ENCODE data around the gene LRBA.
"Not testable (repeated sequence)": the region's sequence is repeated elsewhere in the genome, so short reads cannot be mapped to it uniquely, and the experiment has no call there.

Gene LRBA, protein sequence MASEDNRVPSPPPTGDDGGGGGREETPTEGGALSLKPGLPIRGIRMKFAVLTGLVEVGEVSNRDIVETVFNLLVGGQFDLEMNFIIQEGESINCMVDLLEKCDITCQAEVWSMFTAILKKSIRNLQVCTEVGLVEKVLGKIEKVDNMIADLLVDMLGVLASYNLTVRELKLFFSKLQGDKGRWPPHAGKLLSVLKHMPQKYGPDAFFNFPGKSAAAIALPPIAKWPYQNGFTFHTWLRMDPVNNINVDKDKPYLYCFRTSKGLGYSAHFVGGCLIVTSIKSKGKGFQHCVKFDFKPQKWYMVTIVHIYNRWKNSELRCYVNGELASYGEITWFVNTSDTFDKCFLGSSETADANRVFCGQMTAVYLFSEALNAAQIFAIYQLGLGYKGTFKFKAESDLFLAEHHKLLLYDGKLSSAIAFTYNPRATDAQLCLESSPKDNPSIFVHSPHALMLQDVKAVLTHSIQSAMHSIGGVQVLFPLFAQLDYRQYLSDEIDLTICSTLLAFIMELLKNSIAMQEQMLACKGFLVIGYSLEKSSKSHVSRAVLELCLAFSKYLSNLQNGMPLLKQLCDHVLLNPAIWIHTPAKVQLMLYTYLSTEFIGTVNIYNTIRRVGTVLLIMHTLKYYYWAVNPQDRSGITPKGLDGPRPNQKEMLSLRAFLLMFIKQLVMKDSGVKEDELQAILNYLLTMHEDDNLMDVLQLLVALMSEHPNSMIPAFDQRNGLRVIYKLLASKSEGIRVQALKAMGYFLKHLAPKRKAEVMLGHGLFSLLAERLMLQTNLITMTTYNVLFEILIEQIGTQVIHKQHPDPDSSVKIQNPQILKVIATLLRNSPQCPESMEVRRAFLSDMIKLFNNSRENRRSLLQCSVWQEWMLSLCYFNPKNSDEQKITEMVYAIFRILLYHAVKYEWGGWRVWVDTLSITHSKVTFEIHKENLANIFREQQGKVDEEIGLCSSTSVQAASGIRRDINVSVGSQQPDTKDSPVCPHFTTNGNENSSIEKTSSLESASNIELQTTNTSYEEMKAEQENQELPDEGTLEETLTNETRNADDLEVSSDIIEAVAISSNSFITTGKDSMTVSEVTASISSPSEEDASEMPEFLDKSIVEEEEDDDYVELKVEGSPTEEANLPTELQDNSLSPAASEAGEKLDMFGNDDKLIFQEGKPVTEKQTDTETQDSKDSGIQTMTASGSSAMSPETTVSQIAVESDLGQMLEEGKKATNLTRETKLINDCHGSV (N-terminal part only)

DNA sequence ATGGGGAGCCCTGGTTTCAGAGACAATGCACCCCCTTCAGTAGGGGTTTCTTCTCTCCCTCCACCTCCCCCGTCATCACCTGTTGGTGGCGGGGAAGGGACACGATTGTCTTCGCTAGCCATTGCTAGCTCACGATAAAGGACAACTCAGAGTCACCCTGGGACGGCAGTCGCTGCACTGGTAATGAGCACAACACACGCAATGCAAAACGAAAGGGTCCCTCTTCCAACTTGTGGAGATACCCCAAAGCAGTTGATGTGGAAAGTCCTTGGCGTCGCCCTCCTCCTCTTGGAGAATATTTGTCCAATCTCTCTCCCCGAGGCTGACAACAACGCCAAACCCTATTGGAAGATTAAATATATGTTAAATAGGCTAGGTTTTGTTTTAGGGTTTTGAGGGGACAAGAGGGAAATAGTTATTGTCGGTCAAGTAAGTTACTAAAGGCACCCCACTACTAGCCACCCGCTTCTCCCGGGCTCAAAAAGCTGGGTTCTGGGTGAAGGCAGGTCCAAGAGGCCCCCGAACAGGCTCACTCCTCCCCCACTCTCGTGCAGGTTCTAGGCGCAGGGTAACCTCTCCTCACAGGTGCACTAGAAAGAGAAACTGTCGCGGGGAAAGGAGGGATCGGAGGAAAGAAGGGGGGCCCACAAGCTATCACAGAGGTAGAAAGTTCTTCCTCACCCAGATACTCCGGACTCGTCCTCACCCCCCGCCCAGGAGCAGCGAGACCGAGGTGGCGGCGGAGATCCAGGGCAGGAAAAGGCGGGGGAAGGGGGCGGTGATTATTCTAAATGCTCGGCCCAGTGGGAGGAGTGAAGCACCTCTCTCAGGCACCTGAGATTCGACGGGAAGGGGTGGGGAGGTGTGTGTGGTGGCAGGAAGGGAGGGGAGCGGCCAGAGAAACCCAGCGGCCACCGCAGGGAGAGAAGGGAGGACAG, at the start of gene LRBA:
LRBA (minus strand) TSS at position 764 of the 938 bp plus-strand sequence; CDS start at position 122, 642 bp downstream.
- DNase-seq (ENCODE audit: low read depth in 2 of 2) = peak; percentile 44 to 69

DNA sequence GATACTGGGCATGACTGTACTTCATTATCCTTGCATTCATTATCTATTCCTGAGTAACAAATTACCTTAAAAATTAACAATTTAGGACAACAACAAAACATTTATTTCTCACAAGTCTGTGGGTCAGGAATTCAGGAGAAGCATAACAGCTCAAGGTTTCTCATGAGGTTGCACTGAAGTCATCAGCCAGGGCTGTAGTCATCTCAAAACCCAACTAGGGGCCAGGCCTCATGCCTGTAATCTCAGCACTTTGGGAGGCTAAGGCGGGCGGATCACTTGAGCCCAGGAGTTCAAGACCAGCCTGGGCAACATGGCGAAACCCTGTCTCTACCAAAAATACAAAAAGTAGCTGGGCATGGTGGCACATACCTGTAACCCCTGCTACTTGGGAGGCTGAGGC, 48.1 kb upstream of the LRBA start:
- DNase-seq (ENCODE audit: low read depth in 2 of 2) = not testable (repeated sequence)

DNA sequence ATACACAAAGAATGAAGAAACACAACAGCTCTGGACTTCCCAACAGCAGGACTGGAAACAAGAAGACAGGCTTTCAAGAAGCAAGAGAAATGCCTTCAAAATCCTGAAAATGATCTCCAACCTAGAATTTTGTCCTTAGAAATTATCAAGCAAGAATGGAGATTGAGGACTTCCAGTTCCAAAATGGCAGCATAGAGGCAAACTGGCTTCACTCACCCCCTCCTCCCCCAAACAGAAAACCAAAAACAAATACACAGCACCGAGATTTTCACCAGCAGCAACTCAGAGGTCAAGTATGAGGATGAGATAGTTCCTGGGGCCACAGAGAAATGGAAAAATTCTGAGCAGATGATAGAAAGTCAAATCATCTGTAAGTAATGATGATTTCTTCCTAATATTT, 40.5 kb upstream of the LRBA start:
- no peak for DNase-seq (ENCODE audit: low read depth in 2 of 2)

- no peak for DNase-seq (ENCODE audit: low read depth in 2 of 2)
These were observed 37.7 kb upstream of the LRBA start for GRCh38 chr4:151052785-151053184.

- DNase-seq (ENCODE audit: low read depth in 2 of 2) = no peak
These were observed 34.4 kb upstream of the LRBA start for GRCh38 chr4:151049430-151049884.

GRCh38 chr4:151048913-151049312, 33.8 kb upstream of the LRBA start:
- no peak for DNase-seq (ENCODE audit: low read depth in 2 of 2)

DNA sequence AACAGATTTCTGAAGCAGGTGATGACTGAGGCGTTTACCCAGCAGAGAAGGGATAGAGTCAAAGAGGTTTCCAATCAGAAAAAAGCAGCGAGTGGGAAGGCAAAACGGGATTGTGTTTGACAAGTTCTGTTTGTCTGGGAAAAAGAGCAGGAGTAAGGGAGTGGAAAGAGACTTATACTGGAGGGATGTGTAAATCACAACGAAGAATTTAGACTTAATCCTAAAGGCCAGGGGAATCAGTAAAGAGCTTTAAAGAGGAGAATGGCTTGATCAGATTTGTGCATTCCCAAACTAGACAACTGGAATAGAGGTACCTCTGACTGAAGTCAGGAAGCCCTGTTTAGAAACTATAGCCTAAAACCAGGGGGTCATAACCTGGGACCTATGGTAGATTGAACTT, 31.5 kb upstream of the LRBA start:
- no peak for DNase-seq (ENCODE audit: low read depth in 2 of 2)

GRCh38 chr4:151045907-151046306, 30.8 kb upstream of the LRBA start:
- no peak for DNase-seq (ENCODE audit: low read depth in 2 of 2)

- DNase-seq (ENCODE audit: low read depth in 2 of 2) = no peak
These were observed 28.9 kb upstream of the LRBA start for GRCh38 chr4:151043803-151044515.

- no peak for DNase-seq (ENCODE audit: low read depth in 2 of 2)
These were observed 24.6 kb upstream of the LRBA start for GRCh38 chr4:151039733-151040132.

DNA sequence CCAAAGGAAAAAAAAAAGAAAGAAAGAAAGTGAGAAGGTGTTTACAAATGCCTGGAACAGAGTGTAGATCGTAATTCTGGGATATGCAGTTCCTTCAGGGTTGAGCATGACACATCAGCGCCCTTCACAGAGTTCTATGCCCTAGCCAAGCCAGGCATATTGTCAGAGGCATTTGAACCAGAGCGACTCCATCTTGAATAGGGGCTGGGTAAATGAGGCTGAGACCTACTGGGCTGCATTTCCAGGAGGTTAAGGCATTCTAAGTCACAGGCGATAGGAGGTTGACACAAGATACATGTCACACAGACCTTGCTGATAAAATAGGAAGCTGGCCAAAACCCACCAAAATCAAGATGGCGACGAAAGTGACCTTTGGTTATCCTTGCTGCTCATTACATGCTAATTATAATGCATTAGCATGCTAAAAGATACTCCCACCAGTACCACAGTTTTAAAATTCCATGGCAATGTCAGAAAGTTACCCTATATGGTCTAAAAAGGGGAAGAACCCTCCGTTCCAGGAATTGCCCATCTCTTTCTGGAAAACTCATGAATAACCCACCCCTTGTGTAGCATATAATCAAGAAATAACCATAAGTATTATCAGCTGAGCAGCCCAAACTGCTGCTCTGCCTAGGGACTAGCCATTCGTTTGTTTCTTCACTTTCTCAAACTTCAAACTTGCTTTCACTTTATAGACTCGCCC, 23.5 kb upstream of the LRBA start:
- no peak for DNase-seq (ENCODE audit: low read depth in 2 of 2)

DNA sequence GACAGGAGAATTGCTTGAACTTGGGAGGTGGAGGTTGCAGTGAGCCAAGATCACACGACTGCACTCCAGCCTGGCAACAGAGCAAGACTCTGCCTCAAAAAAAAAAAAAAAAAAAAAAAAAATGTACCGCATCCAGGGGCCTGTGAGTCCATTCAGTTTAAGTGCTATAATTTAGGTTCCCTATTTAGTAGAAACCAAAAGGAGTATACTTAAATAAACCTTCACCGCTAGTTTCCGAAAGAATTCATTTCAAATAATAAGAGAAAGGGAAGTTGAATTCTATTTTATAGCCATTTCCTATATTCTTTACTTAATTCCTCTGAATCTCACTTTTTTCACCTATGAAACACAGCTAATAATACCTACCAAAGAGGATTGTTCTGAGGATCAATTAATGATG, 20.8 kb upstream of the LRBA start:
- no peak for DNase-seq (ENCODE audit: low read depth in 2 of 2)

DNA sequence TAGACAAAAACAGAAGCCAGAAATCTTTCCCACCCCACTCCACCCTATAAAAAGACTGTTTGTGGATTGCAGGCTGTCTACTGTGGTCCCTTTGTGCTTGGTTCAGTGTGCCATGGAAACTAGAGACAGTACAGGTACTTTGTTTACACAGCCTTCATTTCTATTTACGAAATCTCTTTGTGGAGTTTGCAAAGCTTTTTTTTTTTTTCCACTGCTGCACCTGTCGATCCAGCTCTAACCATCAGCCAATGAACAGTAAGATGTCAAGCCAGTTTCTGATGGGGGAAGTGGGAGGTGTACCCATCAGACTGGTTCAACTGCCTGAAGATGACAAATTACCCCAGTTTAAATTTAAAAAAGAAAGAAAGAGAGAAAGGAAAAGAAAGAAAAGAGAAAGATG, 20.2 kb upstream of the LRBA start:
- no peak for DNase-seq (ENCODE audit: low read depth in 2 of 2)

- no peak for DNase-seq (ENCODE audit: low read depth in 2 of 2)
These were observed 19.7 kb upstream of the LRBA start for GRCh38 chr4:151034829-151035228.

DNA sequence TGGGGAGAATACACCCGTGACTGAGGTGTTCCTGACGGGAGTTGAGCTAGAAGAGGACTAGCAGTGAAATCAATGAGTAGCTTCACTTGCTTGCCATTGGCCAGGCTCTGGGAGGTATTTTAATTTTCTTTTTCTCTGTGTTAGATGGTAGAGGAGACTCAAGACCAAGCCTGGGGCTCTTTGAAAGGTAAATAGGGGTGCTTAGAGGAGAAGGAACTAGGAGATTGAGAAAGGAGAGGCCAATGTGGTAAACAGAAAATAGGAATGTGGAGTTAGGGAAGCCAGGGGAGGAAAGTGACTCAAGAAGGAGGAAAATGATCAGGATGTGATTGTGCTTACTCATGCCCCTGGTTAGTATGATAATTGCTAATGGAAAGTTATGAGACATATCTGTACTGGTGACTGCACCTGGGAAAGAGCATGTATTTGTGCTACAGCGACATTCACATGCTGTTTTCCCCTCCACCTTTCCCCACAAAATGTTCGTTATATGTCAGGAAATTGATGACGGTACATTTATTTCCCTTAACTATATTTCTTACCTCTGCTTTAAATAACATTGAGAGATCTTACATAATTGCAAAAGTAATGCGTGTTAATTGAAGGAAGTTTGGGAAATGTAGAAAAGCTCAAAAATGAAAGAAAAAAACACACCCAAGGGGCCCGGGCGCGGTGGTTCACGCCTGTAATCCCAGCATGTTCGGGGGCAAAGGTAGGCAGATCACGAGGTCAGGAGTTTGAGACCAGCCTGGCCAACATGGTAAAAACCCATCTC, 16.9 kb upstream of the LRBA start:
- DNase-seq (ENCODE audit: low read depth in 2 of 2) = no peak

GRCh38 chr4:151029537-151029936, 14.5 kb upstream of the LRBA start:
- DNase-seq (ENCODE audit: low read depth in 2 of 2) = no peak

DNA sequence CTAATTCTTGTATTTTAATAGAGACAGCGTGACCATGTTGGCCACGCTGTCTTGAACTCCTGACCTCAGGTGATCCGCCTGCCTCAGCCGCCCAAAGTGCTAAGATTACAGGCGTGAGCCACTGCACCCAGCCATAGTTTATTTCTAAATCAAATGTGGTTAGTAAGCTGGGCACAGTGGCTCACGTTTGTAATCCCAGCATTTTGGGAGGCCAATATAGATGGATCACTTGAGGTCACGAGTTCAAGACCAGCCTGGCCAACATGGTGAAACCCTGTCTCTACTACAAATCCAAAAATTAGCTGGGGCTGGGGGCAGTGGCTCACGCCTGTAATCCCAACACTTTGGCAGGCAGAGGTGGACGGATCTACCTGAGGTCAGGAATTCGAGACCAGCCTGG, 13.9 kb upstream of the LRBA start:
- not testable (repeated sequence) for DNase-seq (ENCODE audit: low read depth in 2 of 2)

DNA sequence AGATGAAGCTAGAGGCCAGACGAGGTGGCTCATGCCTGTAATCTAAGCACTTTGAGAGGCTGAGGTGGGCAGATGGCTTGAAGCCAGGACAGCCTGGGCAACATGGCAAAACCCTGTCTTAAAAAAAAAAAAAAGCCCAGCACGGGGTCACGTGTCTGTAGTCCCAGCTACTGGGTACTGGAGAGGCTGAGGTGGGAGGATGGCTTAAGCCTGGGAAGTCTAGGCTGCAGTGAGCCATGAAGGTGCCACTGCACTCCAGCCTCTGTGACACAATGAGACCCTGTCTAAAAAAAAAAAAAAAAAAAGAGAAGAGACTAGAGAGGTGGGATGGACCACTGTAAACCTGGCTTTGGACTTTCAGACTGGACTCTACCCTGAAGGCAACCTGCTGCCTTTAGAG, 10.7 kb upstream of the LRBA start:
- no peak for DNase-seq (ENCODE audit: low read depth in 2 of 2)

GRCh38 chr4:151022586-151022985, 7.5 kb upstream of the LRBA start:
- DNase-seq (ENCODE audit: low read depth in 2 of 2) = no peak

Measured in stimulated activated CD4-positive, alpha-beta T cell treated with anti-CD3 and anti-CD28 coated beads, Interleukin-1b, Interleukin-23, amount 100 ng/mL, for 1 hour (primary cell).